Type B pancreatic cell (in vitro differentiated cells): Measurements from ENCODE around the gene LRIT1. TPM values are rescaled to one million over a fixed set of nuclear protein-coding genes. Genes with fewer than 3 reads are reported as not detected.
A peak's percentile ranks its signal among the peaks of the same experiment; 100 is the strongest.

Experiments used
- DNase-seq: peaks from one replicate; pipeline ENCODE4 v3.0.0; 2021; ENCODE audit warnings: mixed read lengths; ENCODE audit not compliant: unreplicated experiment; ENCODE audit errors: extremely low spot score
- H3K27ac Mint-ChIP-seq: 2 replicates; pipeline ENCODE4 v1.8.0; 2021; ENCODE audit warnings: mild to moderate bottlenecking, mixed read lengths
- H3K27me3 Mint-ChIP-seq: 2 replicates; pipeline ENCODE4 v1.8.0; 2021; ENCODE audit warnings: mixed read lengths
- H3K36me3 Mint-ChIP-seq: 2 replicates; pipeline ENCODE4 v1.8.0; 2021; ENCODE audit warnings: mixed read lengths
- H3K4me1 Mint-ChIP-seq: one replicate; pipeline ENCODE4 v1.8.0; 2021; ENCODE audit warnings: mixed read lengths; ENCODE audit not compliant: unreplicated experiment
- H3K4me3 Mint-ChIP-seq: 2 replicates; pipeline ENCODE4 v1.8.0; 2021; ENCODE audit warnings: mild to moderate bottlenecking, mixed read lengths
- H3K9me3 Mint-ChIP-seq: 2 replicates; pipeline ENCODE4 v1.8.0; 2021; ENCODE audit warnings: mixed read lengths
- total RNA-seq: library from RNA; stranded (reverse); gene quantifications from 2 replicates; pipeline ENCODE4 v1.2.1, GENCODE V29; 2021; ENCODE audit warnings: low replicate concordance
- TF ChIP-seq, protein P1 (sequence below): fragments of 200-600 bp; sonication (generic); conservative IDR thresholded peaks from 2 replicates; pipeline ENCODE4 v1.5.0; 2021; ENCODE audit warnings: antibody characterized with exemption, mild to moderate bottlenecking

The LRIT1 gene
- total RNA-seq, 1 donor from 2014 or later = not detected

DNA sequence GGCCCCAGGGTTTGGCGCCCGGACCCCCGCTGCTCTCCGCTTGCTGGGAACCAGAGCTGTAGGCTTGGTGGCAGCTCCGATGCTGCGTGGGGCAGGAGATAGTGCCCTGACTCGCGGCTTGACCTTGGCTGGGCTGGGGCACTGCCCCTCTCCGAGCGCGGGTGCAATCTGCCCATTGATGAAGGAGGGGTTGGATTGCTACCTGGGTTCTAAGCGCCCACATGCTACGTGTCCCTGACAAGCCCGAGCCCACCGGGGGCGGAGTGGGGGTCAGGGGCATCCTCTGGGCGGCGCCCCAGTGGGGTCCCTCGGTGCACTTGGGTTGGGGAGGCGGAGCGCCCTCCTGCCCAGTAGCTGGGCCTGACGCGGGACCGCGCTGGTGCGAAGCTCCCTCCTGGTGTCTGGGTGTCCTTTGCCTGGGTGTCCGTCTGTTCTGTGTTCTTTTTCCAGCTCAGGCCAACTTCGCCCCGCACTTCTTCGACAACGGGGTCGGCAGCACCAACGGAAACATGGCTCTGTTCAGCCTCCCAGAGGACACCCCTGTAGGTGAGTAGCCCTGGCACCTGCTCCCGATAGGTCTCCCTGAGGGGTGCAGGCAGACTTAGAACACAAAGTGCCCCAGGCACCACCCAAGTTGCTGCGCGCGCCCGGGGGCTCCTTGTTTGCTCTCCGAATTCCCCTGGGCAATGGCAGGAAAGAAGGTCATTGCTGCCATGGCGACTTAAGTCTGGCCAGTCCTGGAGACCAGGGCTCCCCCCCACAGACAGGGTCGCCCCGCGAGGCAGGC lies 46.1 kb downstream of the LRIT1 start:
- Mint-ChIP-seq H3K36me3 (no peaks in the 10 kb centered on the region), H3K4me3 (peak overlapping the region; percentile 57), H3K4me1 (no peaks in the 10 kb centered on the region), H3K9me3 (no peaks in the 10 kb centered on the region), H3K27ac (no peak overlapping the region), H3K27me3 (peaks cover 88% of the 10 kb centered on the region)
- DNase-seq = no peak
- TF ChIP-seq, protein P1, sequence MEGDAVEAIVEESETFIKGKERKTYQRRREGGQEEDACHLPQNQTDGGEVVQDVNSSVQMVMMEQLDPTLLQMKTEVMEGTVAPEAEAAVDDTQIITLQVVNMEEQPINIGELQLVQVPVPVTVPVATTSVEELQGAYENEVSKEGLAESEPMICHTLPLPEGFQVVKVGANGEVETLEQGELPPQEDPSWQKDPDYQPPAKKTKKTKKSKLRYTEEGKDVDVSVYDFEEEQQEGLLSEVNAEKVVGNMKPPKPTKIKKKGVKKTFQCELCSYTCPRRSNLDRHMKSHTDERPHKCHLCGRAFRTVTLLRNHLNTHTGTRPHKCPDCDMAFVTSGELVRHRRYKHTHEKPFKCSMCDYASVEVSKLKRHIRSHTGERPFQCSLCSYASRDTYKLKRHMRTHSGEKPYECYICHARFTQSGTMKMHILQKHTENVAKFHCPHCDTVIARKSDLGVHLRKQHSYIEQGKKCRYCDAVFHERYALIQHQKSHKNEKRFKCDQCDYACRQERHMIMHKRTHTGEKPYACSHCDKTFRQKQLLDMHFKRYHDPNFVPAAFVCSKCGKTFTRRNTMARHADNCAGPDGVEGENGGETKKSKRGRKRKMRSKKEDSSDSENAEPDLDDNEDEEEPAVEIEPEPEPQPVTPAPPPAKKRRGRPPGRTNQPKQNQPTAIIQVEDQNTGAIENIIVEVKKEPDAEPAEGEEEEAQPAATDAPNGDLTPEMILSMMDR = no peak

DNA sequence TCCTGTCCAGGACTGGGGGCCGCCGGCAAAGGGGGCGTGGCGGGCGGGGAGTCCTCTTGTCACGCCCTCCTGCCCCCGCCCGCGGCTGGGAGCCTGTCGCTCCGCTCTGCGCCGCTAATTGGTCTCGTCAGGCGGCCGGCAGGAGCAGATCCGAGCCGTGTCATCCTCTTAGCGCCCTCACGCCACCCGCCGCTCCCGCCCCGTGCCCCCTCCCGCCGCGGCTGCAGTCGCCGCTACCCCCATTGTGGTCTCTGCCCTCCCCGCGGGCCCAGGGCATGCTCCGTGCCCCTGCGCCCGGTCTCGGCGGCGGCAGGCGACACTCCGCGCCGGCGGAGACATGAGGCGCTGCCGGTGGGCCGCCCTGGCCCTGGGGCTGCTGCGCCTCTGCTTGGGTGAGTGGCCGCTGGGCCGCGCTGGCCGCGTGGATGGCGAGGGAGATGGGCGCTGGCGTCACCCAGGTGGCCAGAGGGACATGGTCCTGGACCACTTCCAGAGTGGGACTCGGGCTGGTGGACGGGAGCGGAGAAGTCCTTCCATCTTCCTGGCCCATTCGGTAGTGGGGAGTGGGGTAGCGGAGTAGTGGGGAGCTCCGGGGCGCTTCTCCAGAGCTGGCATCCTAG lies 46.8 kb downstream of the LRIT1 start, which contains the start of gene CDHR1:
Gene CDHR1 (plus strand): TSS at position 114 of the 620 bp plus-strand sequence. CDS start 224 bp downstream, at position 338.
- DNase-seq = no peak

DNA sequence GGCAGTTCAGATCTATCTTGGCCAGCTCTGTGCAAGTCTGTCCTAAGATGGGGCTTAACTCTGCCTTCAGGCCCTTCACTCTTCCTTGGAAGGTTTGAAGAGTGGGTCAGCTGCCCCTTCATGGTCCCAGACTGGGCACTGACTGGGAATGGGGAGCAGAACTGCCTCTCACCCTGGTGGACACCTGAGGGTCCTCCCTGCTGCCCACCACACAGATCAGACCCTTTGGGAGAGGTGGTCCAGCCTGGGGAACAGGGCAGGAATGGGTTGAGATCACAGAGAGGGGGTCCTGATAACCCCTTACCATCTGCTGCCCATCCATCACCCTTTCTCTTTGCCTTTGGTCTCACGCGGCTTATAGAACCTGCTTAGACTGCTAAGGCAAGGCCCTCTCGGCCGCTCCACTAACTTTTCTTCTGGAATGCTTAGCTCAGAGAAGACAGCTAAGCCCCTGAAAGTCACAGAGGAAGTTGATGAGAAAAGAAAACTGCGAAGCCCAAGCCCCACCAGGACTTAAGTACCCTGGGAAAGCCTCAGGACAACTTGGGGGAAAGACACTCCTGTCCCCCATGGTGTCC lies 47.4 kb downstream of the LRIT1 start:
- no peak overlapping the region for H3K27ac Mint-ChIP-seq
- H3K27me3 Mint-ChIP-seq = peaks cover 85% of the 10 kb centered on the region
- H3K4me3 Mint-ChIP-seq = peak overlapping the region; percentile 67
- TF ChIP-seq, protein P1 = no peak
- no peaks in the 10 kb centered on the region for H3K4me1 Mint-ChIP-seq
- H3K36me3 Mint-ChIP-seq = no peaks in the 10 kb centered on the region
- no peak for DNase-seq
- H3K9me3 Mint-ChIP-seq = no peaks in the 10 kb centered on the region

More for the DNA sequence above, 46.8 kb downstream of the LRIT1 start, which contains the start of gene CDHR1:
- H3K36me3 Mint-ChIP-seq = no peaks in the 10 kb centered on the region
- TF ChIP-seq, protein P1 = no peak
- no peak within 1 kb of the TSS for H3K27ac Mint-ChIP-seq
- H3K9me3 Mint-ChIP-seq = no peaks in the 10 kb centered on the region
- H3K4me1 Mint-ChIP-seq = no peaks in the 10 kb centered on the region
- H3K4me3 Mint-ChIP-seq = peak within 1 kb of the TSS; percentile 67
- peaks cover 84% of the 10 kb centered on the region for H3K27me3 Mint-ChIP-seq

DNA sequence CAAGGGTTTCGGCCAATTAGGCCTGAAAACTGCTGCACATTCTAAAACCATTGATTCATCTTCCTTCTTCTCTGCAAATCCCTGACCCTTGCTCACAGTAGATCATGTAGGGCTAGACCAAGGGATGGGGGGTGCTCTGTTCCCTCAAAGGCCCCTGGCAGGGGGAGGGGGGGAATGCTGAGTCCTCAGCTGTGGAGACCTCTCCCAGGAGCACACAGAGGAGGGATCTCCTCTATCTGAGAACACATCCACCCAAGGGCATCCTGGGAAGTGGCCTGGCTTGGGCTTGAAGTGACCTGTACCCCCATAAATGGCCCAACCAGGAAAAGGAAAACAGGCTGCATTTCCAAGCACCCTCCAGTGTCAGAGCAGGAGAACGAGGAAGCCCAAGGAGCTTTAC lies 48.0 kb downstream of the LRIT1 start:
- Mint-ChIP-seq H3K36me3 (no peaks in the 10 kb centered on the region), H3K9me3 (no peaks in the 10 kb centered on the region), H3K4me1 (no peaks in the 10 kb centered on the region), H3K27ac (no peak overlapping the region), H3K27me3 (peaks cover 82% of the 10 kb centered on the region), H3K4me3 (peak overlapping the region; percentile 28)
- TF ChIP-seq, protein P1 = no peak
- no peak for DNase-seq

DNA sequence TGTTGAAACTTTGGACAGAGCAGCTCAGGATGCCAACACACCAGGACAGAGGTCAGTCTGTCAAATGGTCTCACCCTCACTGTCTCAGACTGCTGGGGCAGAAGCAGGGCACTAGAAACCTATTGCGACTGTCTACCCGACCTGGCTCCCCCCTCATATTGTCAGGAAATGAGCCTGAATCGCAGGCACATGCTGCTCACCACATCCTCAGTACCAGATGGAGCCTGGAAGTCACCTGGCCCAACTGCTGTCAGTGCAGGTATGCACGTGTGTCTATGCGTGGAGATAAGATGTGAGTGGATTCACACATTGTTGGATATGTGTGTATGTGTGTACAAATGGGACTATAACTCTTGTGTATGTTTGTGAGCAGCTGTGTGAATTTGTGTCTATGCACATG lies 50.2 kb downstream of the LRIT1 start:
- DNase-seq = no peak
- no peak overlapping the region for H3K4me3 Mint-ChIP-seq
- TF ChIP-seq, protein P1 = no peak
- no peaks in the 10 kb centered on the region for H3K36me3 Mint-ChIP-seq
- H3K4me1 Mint-ChIP-seq = no peaks in the 10 kb centered on the region
- H3K27me3 Mint-ChIP-seq = peaks cover 60% of the 10 kb centered on the region
- H3K9me3 Mint-ChIP-seq = no peaks in the 10 kb centered on the region
- no peak overlapping the region for H3K27ac Mint-ChIP-seq
